Naive B cell (primary cell): ENCODE data around the gene TXNDC16. TPM values are rescaled to one million over a fixed set of nuclear protein-coding genes. Genes with fewer than 3 reads are reported as not detected.
"Not testable (repeated sequence)": the region's sequence is repeated elsewhere in the genome, so short reads cannot be mapped to it uniquely, and the experiment has no call there.

Source experiments
- ATAC-seq, 2 donors: fragments of 150-1000 bp; cut with Tn5 transposase; 2 replicates each; pipeline ENCODE4 v1.10.0; 2021; ENCODE audit warnings: low read depth in 2 of 2, mild to moderate bottlenecking in 2 of 2, moderate library complexity in 2 of 2
- DNase-seq: peaks from one replicate; pipeline ENCODE4 v3.0.0; 2022
- H3K27ac Mint-ChIP-seq, 6 donors: one replicate each; pipeline ENCODE4 v1.8.0; 2020 to 2022; ENCODE audit warnings: mild to moderate bottlenecking in 6 of 6, mixed read lengths in 6 of 6, moderate library complexity in 5 of 6, inconsistent platforms in 2 of 6
- H3K27me3 Mint-ChIP-seq, 3 donors: one replicate each; pipeline ENCODE4 v1.8.0; 2021 to 2022; ENCODE audit warnings: mixed read lengths in 3 of 3, mild to moderate bottlenecking in 1 of 3
- H3K36me3 Mint-ChIP-seq, 2 donors: one replicate each; pipeline ENCODE4 v1.8.0; 2020 to 2022; ENCODE audit warnings: mixed read lengths in 2 of 2, inconsistent platforms in 1 of 2, mild to moderate bottlenecking in 1 of 2
- H3K4me1 Mint-ChIP-seq, 3 donors: one replicate each; pipeline ENCODE4 v1.8.0; 2020 to 2022; ENCODE audit warnings: mixed read lengths in 3 of 3, inconsistent platforms in 1 of 3, mild to moderate bottlenecking in 1 of 3, moderate library complexity in 1 of 3
- H3K4me3 Mint-ChIP-seq, 8 donors: one replicate each; pipeline ENCODE4 v1.8.0; 2020 to 2022; ENCODE audit warnings: mild to moderate bottlenecking in 8 of 8, mixed read lengths in 8 of 8, moderate library complexity in 8 of 8, inconsistent platforms in 2 of 8
- H3K9me3 Mint-ChIP-seq, 7 donors: one replicate each; pipeline ENCODE4 v1.8.0; 2020 to 2022; ENCODE audit warnings: mixed read lengths in 7 of 7, mild to moderate bottlenecking in 5 of 7, inconsistent platforms in 2 of 7, moderate library complexity in 1 of 7
- polyA plus RNA-seq, 6 donors: library from polyadenylated mRNA; unstranded; fragments of 300-500 nt; fragmentation: Illumina TruSeq; gene quantifications; one replicate each; pipeline ENCODE4 v1.2.3, GENCODE V29; 2021; ENCODE audit warnings: low read depth in 6 of 6

Gene TXNDC16, protein sequence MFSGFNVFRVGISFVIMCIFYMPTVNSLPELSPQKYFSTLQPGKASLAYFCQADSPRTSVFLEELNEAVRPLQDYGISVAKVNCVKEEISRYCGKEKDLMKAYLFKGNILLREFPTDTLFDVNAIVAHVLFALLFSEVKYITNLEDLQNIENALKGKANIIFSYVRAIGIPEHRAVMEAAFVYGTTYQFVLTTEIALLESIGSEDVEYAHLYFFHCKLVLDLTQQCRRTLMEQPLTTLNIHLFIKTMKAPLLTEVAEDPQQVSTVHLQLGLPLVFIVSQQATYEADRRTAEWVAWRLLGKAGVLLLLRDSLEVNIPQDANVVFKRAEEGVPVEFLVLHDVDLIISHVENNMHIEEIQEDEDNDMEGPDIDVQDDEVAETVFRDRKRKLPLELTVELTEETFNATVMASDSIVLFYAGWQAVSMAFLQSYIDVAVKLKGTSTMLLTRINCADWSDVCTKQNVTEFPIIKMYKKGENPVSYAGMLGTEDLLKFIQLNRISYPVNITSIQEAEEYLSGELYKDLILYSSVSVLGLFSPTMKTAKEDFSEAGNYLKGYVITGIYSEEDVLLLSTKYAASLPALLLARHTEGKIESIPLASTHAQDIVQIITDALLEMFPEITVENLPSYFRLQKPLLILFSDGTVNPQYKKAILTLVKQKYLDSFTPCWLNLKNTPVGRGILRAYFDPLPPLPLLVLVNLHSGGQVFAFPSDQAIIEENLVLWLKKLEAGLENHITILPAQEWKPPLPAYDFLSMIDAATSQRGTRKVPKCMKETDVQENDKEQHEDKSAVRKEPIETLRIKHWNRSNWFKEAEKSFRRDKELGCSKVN
- 1 to 10 TPM in 4 of 6 donors, under 1 TPM in 1, not detected in 1; 0.78 to 1.9 (median 1.4) TPM for polyA plus RNA-seq

- DNase-seq (peak; percentile 99), ATAC-seq (peak; percentile 84 to 85)
- Mint-ChIP-seq H3K9me3 (no peaks in the 10 kb centered on the region), H3K4me1 (peaks cover 14 to 22% (median 15%) of the 10 kb centered on the region in 3 donors), H3K27me3 (peaks cover 0 to 4% (median 0%) of the 10 kb centered on the region in 3 donors), H3K27ac (peak within 1 kb of the TSS; percentile 88 to 97 (median 94)), H3K4me3 (peak within 1 kb of the TSS; percentile 90 to 97 (median 96)), H3K36me3 (no peaks in the 10 kb centered on the region)
Observed at GRCh38 chr14:52552063-52552988, at the start of gene TXNDC16, which contains the start of gene GPR137C. TXNDC16 (minus strand) TSS chr14:52552505; CDS start chr14:52543557, 8,948 bp downstream. GPR137C (plus strand) TSS chr14:52552836; CDS start chr14:52553148, 312 bp downstream.

GRCh38 chr14:52599974-52600373, 47.7 kb upstream of the TXNDC16 start:
- ATAC-seq (no peak), DNase-seq (no peak)
- Mint-ChIP-seq H3K4me1 (peaks cover 4 to 8% (median 6%) of the 10 kb centered on the region in 3 donors), H3K27me3 (peaks cover 0 to 6% (median 0%) of the 10 kb centered on the region in 3 donors), H3K9me3 (peaks cover 0 to 25% (median 9%) of the 10 kb centered on the region in 7 donors), H3K27ac (no peak overlapping the region), H3K4me3 (no peak overlapping the region), H3K36me3 (peaks cover 0 to 6% of the 10 kb centered on the region in 2 donors)

DNA sequence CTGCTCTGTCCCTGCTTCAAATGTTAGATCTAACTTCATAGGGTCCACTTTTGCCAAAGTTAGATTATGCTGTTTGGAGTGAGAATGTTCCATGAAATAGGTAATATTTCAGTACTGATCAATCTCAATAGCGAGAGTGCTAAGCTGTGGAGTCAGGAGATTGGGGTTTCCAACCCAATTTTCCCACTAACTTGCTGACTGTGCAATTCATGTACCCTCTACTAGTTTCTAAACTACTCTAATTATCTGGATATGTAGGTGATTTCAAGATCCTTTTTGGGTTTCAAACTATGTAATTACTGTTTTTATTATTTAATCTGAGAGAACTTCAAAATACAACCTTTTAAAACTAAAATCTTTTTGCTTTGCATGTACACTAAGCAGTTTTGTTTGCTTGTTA, 46.3 kb upstream of the TXNDC16 start:
- Mint-ChIP-seq H3K27me3 (peaks cover 0 to 6% (median 0%) of the 10 kb centered on the region in 3 donors), H3K36me3 (peaks cover 0 to 6% of the 10 kb centered on the region in 2 donors), H3K4me1 (peaks cover 4 to 8% (median 6%) of the 10 kb centered on the region in 3 donors), H3K4me3 (no peak overlapping the region), H3K27ac (no peak overlapping the region), H3K9me3 (peaks cover 0 to 26% (median 10%) of the 10 kb centered on the region in 7 donors)
- ATAC-seq (no peak), DNase-seq (no peak)

DNA sequence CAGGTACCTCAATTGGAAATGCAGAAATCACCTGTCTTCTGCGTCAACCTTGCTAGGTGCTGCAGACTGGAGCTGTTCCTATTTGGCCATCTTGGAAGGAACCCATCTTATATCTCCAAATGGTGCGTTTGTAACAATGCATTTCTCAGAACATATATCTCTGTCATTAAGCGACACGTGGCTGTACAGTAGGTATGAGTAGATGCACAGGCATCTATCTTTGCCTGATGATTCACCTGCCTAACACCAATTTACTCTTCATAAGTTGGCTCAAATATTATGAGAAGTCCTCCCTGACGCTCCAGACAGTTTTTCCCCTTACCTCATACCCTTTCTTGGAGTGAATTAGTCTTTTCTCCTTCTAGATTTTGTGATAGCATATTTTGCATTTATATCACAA, 44.6 kb upstream of the TXNDC16 start:
- ATAC-seq, result no peak
- no peaks in the 10 kb centered on the region for H3K4me1 Mint-ChIP-seq
- peaks cover 0 to 28% (median 12%) of the 10 kb centered on the region in 7 donors for H3K9me3 Mint-ChIP-seq
- H3K27me3 Mint-ChIP-seq, result peaks cover 0 to 6% (median 0%) of the 10 kb centered on the region in 3 donors
- no peak for DNase-seq
- no peak overlapping the region for H3K4me3 Mint-ChIP-seq
- H3K27ac Mint-ChIP-seq, result peak overlapping the region in 1 of 6 donors; percentile 49
- peaks cover 0 to 6% of the 10 kb centered on the region in 2 donors for H3K36me3 Mint-ChIP-seq

DNA sequence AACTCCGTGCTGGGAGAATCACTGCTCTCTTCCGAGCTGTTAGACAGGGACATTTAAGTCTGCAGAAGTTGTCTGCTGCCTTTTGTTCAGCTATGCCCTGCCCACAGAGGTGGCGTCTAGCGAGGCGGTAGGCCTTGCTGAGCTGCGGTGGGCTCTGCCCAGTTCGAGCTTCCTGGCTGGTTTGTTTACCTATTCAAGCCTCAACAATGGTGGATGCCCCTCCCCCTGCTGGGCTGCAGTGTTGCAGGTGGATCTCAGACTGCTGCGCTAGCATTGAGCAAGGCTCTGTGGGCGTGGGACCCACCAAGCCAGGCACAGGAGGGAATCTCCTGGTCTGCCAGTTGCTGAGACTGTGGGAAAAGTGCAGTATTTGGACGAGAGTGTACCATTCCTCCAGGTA, 44.0 kb upstream of the TXNDC16 start:
- no peak for ATAC-seq
- H3K4me3 Mint-ChIP-seq, result no peak overlapping the region
- peaks cover 0 to 6% (median 0%) of the 10 kb centered on the region in 3 donors for H3K27me3 Mint-ChIP-seq
- peaks cover 0 to 6% of the 10 kb centered on the region in 2 donors for H3K36me3 Mint-ChIP-seq
- H3K9me3 Mint-ChIP-seq, result peaks cover 0 to 28% (median 14%) of the 10 kb centered on the region in 7 donors
- no peak overlapping the region for H3K27ac Mint-ChIP-seq
- DNase-seq, result no peak
- no peaks in the 10 kb centered on the region for H3K4me1 Mint-ChIP-seq

DNA sequence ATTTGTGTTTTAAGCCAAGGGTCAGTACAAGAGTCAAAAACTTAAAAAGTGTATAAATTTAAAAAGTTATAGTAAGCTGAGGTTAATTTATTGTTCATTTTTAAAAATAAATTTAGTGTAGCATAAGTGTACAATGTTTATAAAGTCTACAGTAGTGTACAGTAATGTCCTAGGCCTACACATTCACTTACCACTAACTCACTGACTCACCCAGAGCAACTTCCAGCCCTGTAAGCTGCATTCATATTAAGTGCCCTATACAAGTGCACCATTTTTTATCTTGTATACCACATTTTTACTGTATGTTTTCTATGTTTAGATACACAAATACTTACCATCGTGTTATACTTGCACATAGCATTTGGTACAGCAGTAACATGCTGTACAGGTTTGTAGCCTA, 38.0 kb upstream of the TXNDC16 start:
- Mint-ChIP-seq H3K9me3 (peaks cover 0 to 25% (median 13%) of the 10 kb centered on the region in 7 donors), H3K4me3 (no peak overlapping the region), H3K4me1 (no peaks in the 10 kb centered on the region), H3K36me3 (peaks cover 0 to 3% of the 10 kb centered on the region in 2 donors), H3K27me3 (peaks cover 0 to 2% (median 0%) of the 10 kb centered on the region in 3 donors), H3K27ac (no peak overlapping the region)
- DNase-seq (no peak), ATAC-seq (no peak)

DNA sequence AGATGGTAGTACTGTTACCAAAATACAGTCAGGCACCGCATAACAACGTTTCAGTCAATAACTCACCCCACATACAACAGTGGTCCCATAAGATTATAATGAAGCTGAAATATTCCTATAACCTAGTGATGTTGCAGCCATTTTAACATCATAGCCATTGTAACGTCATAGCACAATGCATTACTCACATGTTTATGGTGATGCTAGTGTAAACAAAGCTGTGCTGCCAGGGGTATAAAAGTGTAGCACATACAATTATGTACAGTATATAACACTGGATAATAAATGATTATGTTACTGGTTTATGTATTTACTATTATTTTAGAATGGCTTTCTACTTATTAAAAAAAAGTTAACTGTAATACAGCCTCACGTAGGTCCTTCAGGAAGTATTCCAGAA, 37.3 kb upstream of the TXNDC16 start:
- Mint-ChIP-seq H3K27me3 (no peaks in the 10 kb centered on the region), H3K4me3 (no peak overlapping the region), H3K9me3 (peaks cover 0 to 18% (median 13%) of the 10 kb centered on the region in 7 donors), H3K4me1 (no peaks in the 10 kb centered on the region), H3K27ac (no peak overlapping the region), H3K36me3 (no peaks in the 10 kb centered on the region)
- DNase-seq (no peak), ATAC-seq (no peak)

DNA sequence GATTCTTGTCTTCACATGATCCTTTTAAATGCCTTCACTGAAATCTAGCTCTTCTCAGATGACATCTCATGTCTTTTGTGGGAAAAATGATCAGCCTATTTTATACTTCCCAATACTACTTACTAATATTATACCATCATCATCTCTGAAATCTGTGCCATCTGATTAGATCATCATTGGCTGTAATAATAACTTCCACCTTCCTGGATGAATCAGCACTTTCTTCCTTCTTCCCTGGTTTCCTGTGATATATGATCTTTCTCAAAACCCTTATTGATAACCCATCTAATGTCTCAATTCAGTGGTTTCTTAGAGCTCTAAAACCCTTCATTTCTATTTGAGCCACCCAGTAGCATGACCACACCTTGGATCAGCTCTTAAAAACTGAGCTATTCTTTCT, 31.2 kb upstream of the TXNDC16 start:
- no peak overlapping the region for H3K4me3 Mint-ChIP-seq
- no peaks in the 10 kb centered on the region for H3K36me3 Mint-ChIP-seq
- no peaks in the 10 kb centered on the region for H3K9me3 Mint-ChIP-seq
- ATAC-seq (no peak), DNase-seq (no peak)
- no peaks in the 10 kb centered on the region for H3K4me1 Mint-ChIP-seq
- H3K27me3 Mint-ChIP-seq, result no peaks in the 10 kb centered on the region
- H3K27ac Mint-ChIP-seq, result no peak overlapping the region

DNA sequence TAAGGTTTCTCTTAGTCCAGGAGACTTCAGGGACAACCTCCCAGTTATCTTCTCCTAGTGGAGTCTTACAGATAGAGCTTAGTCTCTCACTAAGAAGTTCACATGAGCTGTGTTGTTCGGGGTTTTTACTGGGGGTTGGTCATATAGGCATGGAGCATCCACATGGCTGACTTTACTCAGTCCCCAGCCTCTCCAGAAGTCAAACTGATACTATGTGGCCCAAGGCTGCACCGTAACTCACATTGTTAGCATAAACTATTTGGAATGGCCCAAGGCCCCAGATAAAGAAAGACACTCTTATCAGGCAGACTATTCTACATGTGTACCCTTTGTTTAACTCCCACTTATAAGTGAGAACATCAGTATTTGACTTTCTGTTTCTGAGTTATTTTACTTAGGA, 23.6 kb upstream of the TXNDC16 start:
- no peak for ATAC-seq
- no peak for DNase-seq
- peaks cover 0 to 3% (median 0%) of the 10 kb centered on the region in 3 donors for H3K4me1 Mint-ChIP-seq
- H3K27me3 Mint-ChIP-seq, result peaks cover 0 to 11% (median 4%) of the 10 kb centered on the region in 3 donors
- H3K4me3 Mint-ChIP-seq, result no peak overlapping the region
- peaks cover 2 to 14% of the 10 kb centered on the region in 2 donors for H3K36me3 Mint-ChIP-seq
- no peak overlapping the region for H3K27ac Mint-ChIP-seq
- H3K9me3 Mint-ChIP-seq, result peaks cover 13 to 36% (median 25%) of the 10 kb centered on the region in 7 donors

GRCh38 chr14:52568454-52568853, 16.1 kb upstream of the TXNDC16 start:
- not testable (repeated sequence) for H3K4me1 Mint-ChIP-seq, ATAC-seq, H3K27ac Mint-ChIP-seq, DNase-seq, H3K4me3 Mint-ChIP-seq
- Mint-ChIP-seq H3K36me3 (peaks cover 6 to 33% of the 10 kb centered on the region in 2 donors), H3K27me3 (peaks cover 0 to 24% (median 17%) of the 10 kb centered on the region in 3 donors), H3K9me3 (peaks cover 25 to 45% (median 38%) of the 10 kb centered on the region in 7 donors)

DNA sequence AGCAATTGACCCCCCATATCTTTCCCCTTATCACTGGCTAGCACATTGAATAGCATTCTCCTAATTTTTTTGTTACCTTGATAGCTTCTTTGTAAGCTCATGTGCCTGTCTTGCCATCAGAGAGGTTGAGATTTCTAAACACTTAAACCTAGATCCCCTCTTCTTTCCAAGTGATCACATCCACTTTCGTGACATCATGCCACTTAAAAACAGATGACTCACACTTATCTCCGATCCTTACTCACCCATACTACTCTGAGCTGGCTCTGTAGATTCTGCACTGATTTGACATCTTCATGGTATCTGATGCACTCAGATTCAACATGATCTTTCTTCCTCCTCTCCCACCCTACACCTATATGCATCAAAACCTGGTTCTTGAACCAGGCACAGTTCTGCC, 10.8 kb upstream of the TXNDC16 start:
- no peak overlapping the region for H3K27ac Mint-ChIP-seq
- peaks cover 0 to 9% (median 4%) of the 10 kb centered on the region in 7 donors for H3K9me3 Mint-ChIP-seq
- peaks cover 0 to 7% of the 10 kb centered on the region in 2 donors for H3K36me3 Mint-ChIP-seq
- no peak for ATAC-seq
- peaks cover 0 to 8% (median 0%) of the 10 kb centered on the region in 3 donors for H3K27me3 Mint-ChIP-seq
- H3K4me1 Mint-ChIP-seq, result no peaks in the 10 kb centered on the region
- DNase-seq, result no peak
- H3K4me3 Mint-ChIP-seq, result no peak overlapping the region

DNA sequence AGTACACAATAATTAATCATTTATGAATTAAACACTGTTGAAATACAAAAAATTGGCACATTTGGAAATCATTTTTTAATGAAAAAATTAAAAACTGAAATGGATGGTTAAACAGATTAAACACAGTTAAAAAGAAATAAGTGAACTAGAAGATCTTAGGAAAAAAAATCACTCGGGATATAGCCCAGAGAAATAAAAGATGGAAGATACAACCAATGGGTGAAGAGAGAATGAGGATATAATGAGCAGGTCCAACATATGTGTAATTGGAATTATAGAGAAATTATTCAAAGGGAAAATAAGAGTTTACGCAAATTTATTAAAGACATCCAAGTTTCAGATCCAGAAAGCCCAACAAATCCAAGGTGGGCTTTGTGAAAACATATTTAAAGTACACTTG, 6.4 kb upstream of the TXNDC16 start:
- H3K27me3 Mint-ChIP-seq, result peaks cover 0 to 4% (median 0%) of the 10 kb centered on the region in 3 donors

More for the DNA sequence above, 6.4 kb upstream of the TXNDC16 start:
- peaks cover 0 to 9% (median 4%) of the 10 kb centered on the region in 7 donors for H3K9me3 Mint-ChIP-seq
- H3K4me1 Mint-ChIP-seq, result peaks cover 1 to 5% (median 4%) of the 10 kb centered on the region in 3 donors
- ATAC-seq, result no peak
- no peak overlapping the region for H3K4me3 Mint-ChIP-seq
- H3K27ac Mint-ChIP-seq, result peak overlapping the region in 1 of 6 donors; percentile 22
- DNase-seq, result no peak
- peaks cover 0 to 7% of the 10 kb centered on the region in 2 donors for H3K36me3 Mint-ChIP-seq
